Osteocyte (in vitro differentiated cells): ENCODE data around the gene SMARCA5. TPM values are rescaled to one million over a fixed set of nuclear protein-coding genes. Genes with fewer than 3 reads are reported as not detected.

Experiments
- DNase-seq: peaks from one replicate; pipeline ENCODE4 v3.0.0; 2021; ENCODE audit warnings: mixed read lengths; ENCODE audit not compliant: unreplicated experiment; ENCODE audit errors: extremely low spot score
- H3K27ac Mint-ChIP-seq: one replicate; pipeline ENCODE4 v1.8.0; 2021; ENCODE audit warnings: mild to moderate bottlenecking, mixed read lengths; ENCODE audit not compliant: unreplicated experiment
- H3K27me3 Mint-ChIP-seq: one replicate; pipeline ENCODE4 v1.8.0; 2021; ENCODE audit warnings: mixed read lengths; ENCODE audit not compliant: unreplicated experiment
- H3K36me3 Mint-ChIP-seq: one replicate; pipeline ENCODE4 v1.8.0; 2021; ENCODE audit warnings: mixed read lengths; ENCODE audit not compliant: unreplicated experiment
- H3K4me1 Mint-ChIP-seq: one replicate; pipeline ENCODE4 v1.8.0; 2021; ENCODE audit warnings: mixed read lengths; ENCODE audit not compliant: unreplicated experiment
- H3K4me3 Mint-ChIP-seq: one replicate; pipeline ENCODE4 v1.8.0; 2021; ENCODE audit warnings: mild to moderate bottlenecking, moderate library complexity, mixed read lengths; ENCODE audit not compliant: unreplicated experiment
- H3K9me3 Mint-ChIP-seq: one replicate; pipeline ENCODE4 v1.8.0; 2021; ENCODE audit warnings: mixed read lengths; ENCODE audit not compliant: unreplicated experiment
- total RNA-seq: library from RNA; stranded (reverse); gene quantifications from 2 replicates; pipeline ENCODE4 v1.2.1, GENCODE V29; 2021
- TF ChIP-seq, protein P1 (sequence below): fragments of 200-600 bp; sonication (generic); IDR thresholded peaks from 2 replicates; pipeline ENCODE4 v1.5.0; 2021; ENCODE audit warnings: antibody characterized with exemption, mild to moderate bottlenecking, moderate library complexity

SMARCA5 gene
- total RNA-seq, 1 donor from 2014 or later = 51.1 TPM

DNA sequence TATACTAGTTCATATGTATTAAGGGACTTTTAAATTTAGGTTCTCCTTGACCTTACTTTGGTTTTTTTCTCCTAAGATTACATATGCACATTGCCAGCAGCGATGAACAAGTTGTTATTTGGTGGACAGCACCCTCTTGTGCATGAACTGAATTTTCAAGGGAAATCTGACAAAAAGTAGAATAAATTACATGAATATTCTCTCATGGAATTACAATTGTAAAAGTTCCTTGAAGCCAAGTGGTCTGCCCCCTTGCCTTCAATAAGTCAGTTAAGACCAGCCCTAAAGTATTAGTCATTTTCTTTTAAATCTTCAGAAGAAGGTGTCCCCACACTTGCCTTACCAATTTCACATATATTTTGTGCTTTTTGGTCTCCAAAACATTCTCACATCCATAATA lies 30.7 kb upstream of the SMARCA5 start:
- no peak for DNase-seq
- Mint-ChIP-seq H3K4me3 (no peak overlapping the region), H3K36me3 (no peaks in the 10 kb centered on the region), H3K27me3 (peaks cover 11% of the 10 kb centered on the region), H3K27ac (no peak overlapping the region), H3K9me3 (no peaks in the 10 kb centered on the region), H3K4me1 (no peaks in the 10 kb centered on the region)
- TF ChIP-seq, protein P1, sequence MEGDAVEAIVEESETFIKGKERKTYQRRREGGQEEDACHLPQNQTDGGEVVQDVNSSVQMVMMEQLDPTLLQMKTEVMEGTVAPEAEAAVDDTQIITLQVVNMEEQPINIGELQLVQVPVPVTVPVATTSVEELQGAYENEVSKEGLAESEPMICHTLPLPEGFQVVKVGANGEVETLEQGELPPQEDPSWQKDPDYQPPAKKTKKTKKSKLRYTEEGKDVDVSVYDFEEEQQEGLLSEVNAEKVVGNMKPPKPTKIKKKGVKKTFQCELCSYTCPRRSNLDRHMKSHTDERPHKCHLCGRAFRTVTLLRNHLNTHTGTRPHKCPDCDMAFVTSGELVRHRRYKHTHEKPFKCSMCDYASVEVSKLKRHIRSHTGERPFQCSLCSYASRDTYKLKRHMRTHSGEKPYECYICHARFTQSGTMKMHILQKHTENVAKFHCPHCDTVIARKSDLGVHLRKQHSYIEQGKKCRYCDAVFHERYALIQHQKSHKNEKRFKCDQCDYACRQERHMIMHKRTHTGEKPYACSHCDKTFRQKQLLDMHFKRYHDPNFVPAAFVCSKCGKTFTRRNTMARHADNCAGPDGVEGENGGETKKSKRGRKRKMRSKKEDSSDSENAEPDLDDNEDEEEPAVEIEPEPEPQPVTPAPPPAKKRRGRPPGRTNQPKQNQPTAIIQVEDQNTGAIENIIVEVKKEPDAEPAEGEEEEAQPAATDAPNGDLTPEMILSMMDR = peak; percentile 75

DNA sequence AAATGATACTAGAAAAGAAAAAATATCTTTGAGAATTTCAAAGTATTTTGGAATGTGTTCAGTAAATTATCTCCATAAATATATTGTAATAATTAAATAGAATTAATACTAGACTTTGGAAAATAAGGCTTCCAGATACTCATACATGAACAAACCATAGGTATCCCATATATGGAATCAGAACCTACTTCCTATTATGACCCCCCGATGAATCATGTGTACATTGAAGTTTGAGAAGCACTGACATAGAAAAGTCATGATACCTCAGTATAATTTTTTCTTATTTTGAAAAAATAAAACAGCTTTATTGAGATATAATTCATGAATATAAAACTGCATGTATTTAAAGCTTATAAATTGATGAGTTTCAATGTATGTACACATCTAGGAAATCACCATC lies 27.2 kb upstream of the SMARCA5 start:
- TF ChIP-seq, protein P1 = no peak
- H3K36me3 Mint-ChIP-seq = no peaks in the 10 kb centered on the region
- no peak overlapping the region for H3K27ac Mint-ChIP-seq
- peaks cover 9% of the 10 kb centered on the region for H3K9me3 Mint-ChIP-seq
- H3K27me3 Mint-ChIP-seq = peaks cover 18% of the 10 kb centered on the region
- no peak overlapping the region for H3K4me3 Mint-ChIP-seq
- DNase-seq = no peak
- H3K4me1 Mint-ChIP-seq = no peaks in the 10 kb centered on the region

DNA sequence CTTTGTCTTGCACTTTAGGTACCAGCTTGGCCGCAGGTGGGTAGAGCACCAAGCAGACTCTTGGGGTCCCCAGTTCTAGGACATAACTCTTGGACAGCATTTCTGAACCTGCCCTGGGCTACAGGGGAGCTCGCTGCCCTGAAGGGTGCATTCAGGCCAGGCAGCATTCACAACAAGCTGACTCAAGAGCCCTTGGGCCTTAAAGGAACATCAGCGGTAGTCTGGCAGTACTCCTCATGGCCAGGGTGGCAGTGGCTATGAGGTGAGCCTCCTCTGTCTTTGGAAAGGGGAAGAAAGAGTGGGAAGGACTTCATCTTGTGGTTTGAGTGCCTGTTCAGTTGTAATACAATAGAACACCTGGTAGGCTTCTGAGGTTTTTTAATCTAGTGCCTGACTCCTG lies 24.8 kb upstream of the SMARCA5 start:
- Mint-ChIP-seq H3K9me3 (peaks cover 14% of the 10 kb centered on the region), H3K27ac (no peak overlapping the region), H3K4me1 (no peaks in the 10 kb centered on the region), H3K4me3 (no peak overlapping the region), H3K36me3 (peaks cover 2% of the 10 kb centered on the region), H3K27me3 (peaks cover 28% of the 10 kb centered on the region)
- TF ChIP-seq, protein P1 = no peak
- no peak for DNase-seq

DNA sequence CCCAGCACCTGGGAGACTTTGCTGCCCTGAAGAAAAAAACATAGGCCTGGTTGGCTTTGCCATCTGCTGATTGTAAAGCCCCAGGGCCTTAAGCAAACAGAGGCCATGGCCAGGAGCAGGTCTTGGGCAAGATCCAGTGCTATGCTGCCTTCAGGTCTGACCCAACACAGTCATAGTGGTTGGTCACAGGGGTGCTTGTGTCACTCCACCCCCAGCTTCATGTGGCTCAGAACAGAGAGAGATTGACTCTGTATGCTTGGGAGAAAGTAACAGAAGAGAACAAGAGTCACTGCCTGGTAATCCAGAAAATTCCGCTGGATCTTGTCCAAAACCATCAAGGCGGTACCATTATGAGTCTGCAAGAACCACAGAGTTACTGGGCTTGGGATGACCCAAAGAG lies 24.4 kb upstream of the SMARCA5 start:
- DNase-seq = no peak
- H3K9me3 Mint-ChIP-seq = peaks cover 14% of the 10 kb centered on the region
- TF ChIP-seq, protein P1 = no peak

DNA sequence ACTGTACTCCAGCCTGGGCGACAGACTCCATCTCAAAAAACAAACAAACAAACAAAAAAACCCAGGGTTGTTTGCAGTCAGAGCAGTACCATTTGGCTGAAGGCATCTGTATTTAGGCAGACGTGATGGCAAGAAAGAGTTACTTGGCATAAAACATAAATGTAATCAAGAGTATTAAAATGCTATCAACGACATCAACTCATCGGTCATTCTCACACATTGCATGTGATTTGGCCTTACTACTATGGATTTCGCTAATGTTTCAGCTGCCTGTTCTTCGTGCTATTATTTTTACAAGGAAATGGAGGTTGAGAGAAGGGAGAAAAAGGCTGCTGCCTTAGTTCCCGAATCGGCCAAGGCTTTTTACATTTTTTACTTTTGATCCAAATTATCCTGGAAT lies 15.5 kb upstream of the SMARCA5 start:
- Mint-ChIP-seq H3K4me1 (no peaks in the 10 kb centered on the region), H3K36me3 (peaks cover 3% of the 10 kb centered on the region), H3K9me3 (peaks cover 6% of the 10 kb centered on the region), H3K4me3 (no peak overlapping the region), H3K27me3 (peaks cover 19% of the 10 kb centered on the region), H3K27ac (no peak overlapping the region)
- DNase-seq = no peak
- TF ChIP-seq, protein P1 = no peak

More for the DNA sequence above, 24.4 kb upstream of the SMARCA5 start:
- no peaks in the 10 kb centered on the region for H3K4me1 Mint-ChIP-seq
- H3K4me3 Mint-ChIP-seq = no peak overlapping the region
- peaks cover 28% of the 10 kb centered on the region for H3K27me3 Mint-ChIP-seq
- peaks cover 3% of the 10 kb centered on the region for H3K36me3 Mint-ChIP-seq
- no peak overlapping the region for H3K27ac Mint-ChIP-seq
